Endothelial cell of umbilical vein (primary cell): ENCODE measurements around the gene PRM1. TPM values are rescaled to one million over a fixed set of nuclear protein-coding genes. Genes with fewer than 3 reads are reported as not detected.

Experiments
- BruUV-seq: library from RNA; stranded (reverse); fragments of 400-500 nt; replicated peaks from 2 replicates; lab custom pipeline; 2021; lab: Mats Ljungman, UMichigan
- CTCF ChIA-PET: fragments of 300-600, 350-600 bp; sonication (Branson Sonifier 250); formaldehyde crosslinking; loops from one replicate; lab custom pipeline; 2021; ENCODE audit warnings: antibody characterized with exemption, inconsistent platforms; lab: Charles Lee
- POLR2A ChIA-PET: fragments of 300-600, 350-600 bp; sonication (Branson Sonifier 250); formaldehyde crosslinking; loops from one replicate; lab custom pipeline; 2021; ENCODE audit warnings: antibody characterized with exemption, inconsistent platforms; lab: Charles Lee
- DNase-seq: peaks from one replicate; pipeline ENCODE4 v3.0.0-alpha.2; 2011; ENCODE audit warnings: low read depth, low spot score
- FAIRE-seq: peaks from 2 replicates; lab custom pipeline; 2011; peaks lifted over from hg19 to GRCh38; lab: Jason Lieb, UNC
- H2AFZ ChIP-seq: 2 replicates; pipeline ENCODE4 v1.6.0; 2012; ENCODE audit warnings: low read depth, low read length, control low read depth, inconsistent platforms
- H3K27ac ChIP-seq: 2 replicates; pipeline ENCODE4 v1.5.1; 2011; ENCODE audit warnings: low read depth, mild to moderate bottlenecking, control low read depth, low read length, moderate library complexity; ENCODE audit not compliant: insufficient read depth
- H3K27me3 ChIP-seq, 2 experiments: 2 replicates each; pipeline versions ENCODE4 v1.6.0 to v1.6.1; 2011; ENCODE audit warnings: low read length in 2 of 2, mixed read lengths in 1 of 2; ENCODE audit not compliant: control insufficient read depth in 2 of 2, insufficient read depth in 2 of 2
- H3K36me3 ChIP-seq, 2 experiments: 2 replicates in 1 of 2; 3 replicates in 1 of 2; pipeline ENCODE4 v1.5.1; 2011; ENCODE audit warnings: low read length in 2 of 2, mild to moderate bottlenecking in 1 of 2, moderate library complexity in 1 of 2; ENCODE audit not compliant: control insufficient read depth in 2 of 2, insufficient read depth in 2 of 2; ENCODE audit errors: extremely low read depth in 1 of 2
- H3K4me1 ChIP-seq: 3 replicates; pipeline ENCODE4 v1.5.1; 2011; ENCODE audit warnings: mild to moderate bottlenecking, low read length; ENCODE audit not compliant: control insufficient read depth, insufficient read depth; ENCODE audit errors: extremely low read depth
- H3K4me2 ChIP-seq: 2 replicates; pipeline ENCODE4 v1.6.1; 2011; ENCODE audit warnings: low read length, control low read depth, mixed read lengths; ENCODE audit not compliant: insufficient read depth
- H3K4me3 ChIP-seq, 3 experiments: fragments of 200-600 bp in 1 of 3; sonication (generic), shearing (Covaris generic) in 1 of 3; replicated peaks in 1 of 3; 2 replicates each; pipeline ENCODE4 v1.5.1; 2011 to 2016; ENCODE audit warnings: control low read depth in 3 of 3, low read length in 3 of 3, mild to moderate bottlenecking in 2 of 3, inconsistent platforms in 1 of 3, low read depth in 1 of 3, moderate library complexity in 1 of 3; ENCODE audit not compliant: insufficient read depth in 1 of 3
- H3K79me2 ChIP-seq: 2 replicates; pipeline ENCODE4 v1.6.0; 2012; ENCODE audit warnings: low read length, inconsistent platforms; ENCODE audit not compliant: control insufficient read depth, insufficient read depth
- H3K9ac ChIP-seq: replicated peaks from 2 replicates; pipeline ENCODE3; 2011; ENCODE audit warnings: low read length, control low read depth; ENCODE audit not compliant: insufficient read depth; ENCODE audit errors: extremely low read depth
- H3K9me1 ChIP-seq: replicated peaks from 3 replicates; pipeline ENCODE4 v1.6.0; 2011; ENCODE audit warnings: mild to moderate bottlenecking, low read length; ENCODE audit not compliant: control insufficient read depth, insufficient read depth; ENCODE audit errors: extremely low read depth
- H3K9me3 ChIP-seq: replicated peaks from 2 replicates; pipeline ENCODE4 v1.5.1; 2012; ENCODE audit warnings: low read length, inconsistent platforms; ENCODE audit not compliant: control insufficient read depth, insufficient read depth
- H4K20me1 ChIP-seq: replicated peaks from 2 replicates; pipeline ENCODE3; 2011; ENCODE audit warnings: mild to moderate bottlenecking, low read length; ENCODE audit not compliant: control insufficient read depth, insufficient read depth; ENCODE audit errors: extremely low read depth
- CTCF ChIP-seq, 2 donors: IDR thresholded peaks; 1 replicate in 1 of 2; 2 replicates in 1 of 2; pipeline ENCODE4 v1.5.1; 2011; ENCODE audit warnings: low read length in 2 of 2, mild to moderate bottlenecking in 2 of 2, moderate library complexity in 2 of 2, control low read depth in 1 of 2, inconsistent platforms in 1 of 2, low read depth in 1 of 2; ENCODE audit not compliant: insufficient read depth in 1 of 2; ENCODE audit errors: extremely low read depth in 1 of 2
- EZH2 ChIP-seq: IDR thresholded peaks from 2 replicates; pipeline ENCODE4 v1.6.1; 2012; ENCODE audit warnings: borderline replicate concordance, low read depth, mild to moderate bottlenecking, moderate library complexity, low read length, inconsistent platforms; ENCODE audit not compliant: severe bottlenecking
- MAX ChIP-seq: IDR thresholded peaks from 2 replicates; pipeline ENCODE4 v1.6.1; 2011; ENCODE audit not compliant: insufficient read depth, insufficient read length
- POLR2A ChIP-seq: IDR thresholded peaks from 2 replicates; pipeline ENCODE4 v1.6.1; 2012; ENCODE audit warnings: low read depth, mild to moderate bottlenecking, control low read depth, low read length
- dilution Hi-C: fragments of 300-500 bp; cut with MboI; formaldehyde crosslinking; loops from one replicate; pipeline ENCODE4 v1.15.0; 2019; ENCODE audit warnings: low sequenced_read_pairs; ENCODE audit not compliant: extremely low pct_ligation_motif_present
- intact Hi-C: fragments of 100-400 bp; cut with micrococcal nuclease; formaldehyde crosslinking; loops from one replicate; pipeline ENCODE4 v1.10.0; 2022
- polyA plus RNA-seq, 4 experiments: library from polyadenylated mRNA; depleted of rRNA in 3 of 4; stranded (reverse) in 3 of 4; unstranded in 1 of 4; fragments of >200 nt; gene quantifications; 2 replicates each; pipeline versions ENCODE4 v1.2.1 to v1.2.3, GENCODE V29; 2011 to 2012; ENCODE audit warnings: missing spikeins in 1 of 4
- total RNA-seq: library from RNA; stranded (reverse); gene quantifications from 2 replicates; pipeline ENCODE4 v1.2.3, GENCODE V29; 2021

Gene PRM1
- total and polyA plus RNA-seq, 2 donors (not counting 3 experiments of a cell fraction or from before 2014, with no cell fraction given) = not detected

- TF ChIP-seq MAX (peak; percentile 70), EZH2 (peak; percentile 41), CTCF (IDR thresholded peaks at IDR 0.05; ENCODE audit: extremely low read depth in 1 of 2, insufficient read depth in 1 of 2, low read depth in 1 of 2, low read length in 2 of 2) (peak in 1 of 2 donors; percentile 21), POLR2A (no peak)
- Histone ChIP-seq H3K4me1 (peaks cover 10% of the 10 kb centered on the region), H3K4me3 (peak overlapping the region; percentile 37 to 89 (median 68)), H3K27ac (no peak overlapping the region), H3K27me3 (peaks cover 0 to 1% of the 10 kb centered on the region in 2 experiments), H3K9me1 (no peaks in the 10 kb centered on the region), H3K79me2 (no peaks in the 10 kb centered on the region), H2AFZ (peak overlapping the region; percentile 84), H4K20me1 (no peaks in the 10 kb centered on the region), H3K36me3 (no peaks in the 10 kb centered on the region), H3K9ac (no peak overlapping the region), H3K9me3 (no peaks in the 10 kb centered on the region), H3K4me2 (peak overlapping the region; percentile 68)
- intact Hi-C loops (loop anchor here (5.0 to 10.0 kb wide), 2 partner anchors 60 to 412 kb away; partner anchors contain the start of gene SNN), dilution Hi-C loops (no loop called here)
- peak; percentile 52 for DNase-seq
- POLR2A ChIA-PET = interaction anchor here (0.6 to 2.5 kb wide), 14 partner anchors 9 to 310 kb away, joined by 3 to 22 read pairs (median 3); no protein-coding TSS in a partner anchor
- CTCF ChIA-PET = interaction anchor here (0.6 to 8.3 kb wide), 49 partner anchors 8 to 318 kb away, joined by 3 to 347 read pairs (median 5); partner anchors contain the start of genes CLEC16A and TNP2
- no TSS peak for BruUV-seq
- no peak for FAIRE-seq
These were observed 26.0 kb downstream of the PRM1 start for GRCh38 chr16:11254913-11255736.
